ENCODE data around the gene MOV10L1.

- TF ChIP-seq CTCF (IDR thresholded peaks at IDR 0.05): no peak
- TF ChIP-seq POLR2A (IDR thresholded peaks at IDR 0.05): no peak
These were observed 49.1 kb upstream of the MOV10L1 start for GRCh38 chr22:50040717-50041116.

Measured in Peyer's patch (tissue), 4 donors.